ENCODE results near the gene NDFIP2.

Gene NDFIP2

GRCh38 chr13:79502859-79503468, 22.0 kb downstream of the NDFIP2 start:
- H3K4me3 ChIP-seq (ENCODE audit: low read depth, low read length) = no peak overlapping the region
- TF ChIP-seq CTCF (IDR thresholded peaks at IDR 0.05; ENCODE audit: borderline replicate concordance, insufficient read depth, low read depth, low read length) = no peak

GRCh38 chr13:79503473-79504017, 22.6 kb downstream of the NDFIP2 start:
- no peak for TF ChIP-seq CTCF (IDR thresholded peaks at IDR 0.05; ENCODE audit: borderline replicate concordance, insufficient read depth, low read depth, low read length)
- H3K4me3 ChIP-seq (ENCODE audit: low read depth, low read length) = no peak overlapping the region

- no peak for TF ChIP-seq CTCF (IDR thresholded peaks at IDR 0.05; ENCODE audit: borderline replicate concordance, insufficient read depth, low read depth, low read length)
- no peak overlapping the region for H3K4me3 ChIP-seq (ENCODE audit: low read depth, low read length)
Measured at GRCh38 chr13:79508224-79508961, 27.4 kb downstream of the NDFIP2 start.

- H3K4me3 ChIP-seq (ENCODE audit: low read depth, low read length) = no peak overlapping the region
- TF ChIP-seq CTCF (IDR thresholded peaks at IDR 0.05; ENCODE audit: borderline replicate concordance, insufficient read depth, low read depth, low read length) = no peak
Measured at GRCh38 chr13:79511611-79512010, 30.7 kb downstream of the NDFIP2 start.

GRCh38 chr13:79512950-79513349, 32.0 kb downstream of the NDFIP2 start:
- no peak for TF ChIP-seq CTCF (IDR thresholded peaks at IDR 0.05; ENCODE audit: borderline replicate concordance, insufficient read depth, low read depth, low read length)
- no peak overlapping the region for H3K4me3 ChIP-seq (ENCODE audit: low read depth, low read length)

GRCh38 chr13:79516595-79516994, 35.6 kb downstream of the NDFIP2 start:
- no peak overlapping the region for H3K4me3 ChIP-seq (ENCODE audit: low read depth, low read length)
- TF ChIP-seq CTCF (IDR thresholded peaks at IDR 0.05; ENCODE audit: borderline replicate concordance, insufficient read depth, low read depth, low read length) = no peak

GRCh38 chr13:79519255-79519654, 38.3 kb downstream of the NDFIP2 start:
- H3K4me3 ChIP-seq (ENCODE audit: low read depth, low read length) = no peak overlapping the region
- TF ChIP-seq CTCF (IDR thresholded peaks at IDR 0.05; ENCODE audit: borderline replicate concordance, insufficient read depth, low read depth, low read length) = no peak

All from GM12875 (cell line).